Panc1 (cell line): ENCODE measurements around the gene MGA. TPM values are rescaled to one million over a fixed set of nuclear protein-coding genes. Genes with fewer than 3 reads are reported as not detected.

ENCODE experiments used
- ATAC-seq: fragments of 200-7000 bp; cut with Tn5 transposase; 2 replicates; pipeline ENCODE4 v1.9.1; 2020; ENCODE audit warnings: mild to moderate bottlenecking, moderate library complexity
- BruUV-seq: library from RNA; stranded (reverse); fragments of 400-500 nt; replicated peaks from 2 replicates; lab custom pipeline; 2021; lab: Mats Ljungman, UMichigan
- CTCF ChIA-PET: fragments of 300-600 bp; sonication (Branson Sonifier 250); formaldehyde crosslinking; loops from one replicate; lab custom pipeline; 2022; ENCODE audit warnings: antibody characterized with exemption; lab: Charles Lee
- POLR2A ChIA-PET: fragments of 300-600 bp; sonication (Branson Sonifier 250); formaldehyde crosslinking; loops from one replicate; lab custom pipeline; 2022; ENCODE audit warnings: antibody characterized with exemption; lab: Charles Lee
- DNase-seq: peaks from one replicate; pipeline ENCODE4 v3.0.0-alpha.2; 2010; ENCODE audit warnings: low read depth, low spot score
- H3K27ac ChIP-seq: 2 replicates; pipeline ENCODE4 v1.5.1; 2011; ENCODE audit warnings: mild to moderate bottlenecking, low read length, inconsistent platforms
- H3K27me3 ChIP-seq: fragments of 200-500 bp; sonication (Bioruptor generic); 2 replicates; pipeline ENCODE4 v1.6.0; 2014; ENCODE audit warnings: low read length, inconsistent platforms; ENCODE audit not compliant: control insufficient read depth, insufficient read depth
- H3K36me3 ChIP-seq: fragments of 200-500 bp; sonication (Bioruptor generic); 2 replicates; pipeline ENCODE4 v1.5.1; 2014; ENCODE audit warnings: inconsistent platforms, mild to moderate bottlenecking, low read length, moderate library complexity; ENCODE audit not compliant: control insufficient read depth, insufficient read depth
- H3K4me1 ChIP-seq: 2 replicates; pipeline ENCODE4 v1.5.1; 2011; ENCODE audit warnings: inconsistent platforms, mild to moderate bottlenecking, low read length, moderate library complexity; ENCODE audit not compliant: control insufficient read depth, insufficient read depth
- H3K4me3 ChIP-seq, 2 experiments: 2 replicates each; pipeline ENCODE4 v1.5.1; 2011 to 2012; ENCODE audit warnings: low read depth in 2 of 2, low read length in 2 of 2, mild to moderate bottlenecking in 2 of 2, inconsistent platforms in 1 of 2, moderate library complexity in 1 of 2
- H3K9me3 ChIP-seq: fragments of 200-500 bp; sonication (Bioruptor generic); 2 replicates; pipeline ENCODE4 v1.5.1; 2014; ENCODE audit warnings: low read depth, mild to moderate bottlenecking, inconsistent platforms, low read length, moderate library complexity; ENCODE audit not compliant: control insufficient read depth, insufficient read depth
- CTCF ChIP-seq: fragments of 450-650 bp; IDR thresholded peaks from 2 replicates; pipeline ENCODE4 v1.5.1; 2017; ENCODE audit warnings: mild to moderate bottlenecking
- POLR2AphosphoS5 ChIP-seq: IDR thresholded peaks from 2 replicates; pipeline ENCODE4 v1.6.1; 2012; ENCODE audit warnings: mild to moderate bottlenecking, low read depth, low read length, moderate library complexity
- SIN3A ChIP-seq: IDR thresholded peaks from 2 replicates; pipeline ENCODE4 v1.6.1; 2012; ENCODE audit warnings: low read depth, mild to moderate bottlenecking, low read length, moderate library complexity, borderline replicate concordance; ENCODE audit not compliant: insufficient read depth
- TCF7L2 ChIP-seq: IDR thresholded peaks from 2 replicates; pipeline ENCODE4 v1.6.1; 2011; ENCODE audit warnings: mild to moderate bottlenecking, low read depth, low read length, inconsistent platforms
- in situ Hi-C: cut with HindIII; loops from 2 replicates; pipeline ENCODE4 v1.10.0; 2016; ENCODE audit warnings: low sequenced_read_pairs, low pct_unique_long_range_greater_than_20kb
- intact Hi-C: fragments of 100-400 bp; cut with micrococcal nuclease; formaldehyde crosslinking; loops from one replicate; pipeline ENCODE4 v1.10.0; 2022; ENCODE audit not compliant: unreplicated experiment
- total RNA-seq: library from RNA; stranded (reverse); gene quantifications from one replicate; pipeline ENCODE4 v1.2.1, GENCODE V29; 2021; ENCODE audit not compliant: unreplicated experiment
- TF ChIP-seq, protein P1 (sequence below), 2 experiments: IDR thresholded peaks; 2 replicates each; pipeline ENCODE4 v1.6.1; 2011 to 2012; ENCODE audit warnings: low read depth in 2 of 2, control low read depth in 1 of 2, low read length in 1 of 2, mild to moderate bottlenecking in 1 of 2, moderate library complexity in 1 of 2; ENCODE audit not compliant: insufficient read depth in 1 of 2

The MGA gene
- total RNA-seq, 1 experiment from 2014 or later, result 43.6 TPM

- Histone ChIP-seq H3K27ac (peak overlapping the region; percentile 26; the same call in 1 of the 2 replicates), H3K4me3 (no peak overlapping the region), H3K9me3 (no peaks in the 10 kb centered on the region), H3K27me3 (no peaks in the 10 kb centered on the region), H3K4me1 (peaks cover 51% of the 10 kb centered on the region), H3K36me3 (no peaks in the 10 kb centered on the region)
- no TSS peak for BruUV-seq
- DNase-seq (no peak), ATAC-seq (no peak)
- intact Hi-C loops, result no loop called here
- ChIA-PET CTCF (interaction anchor here (0.7 to 0.8 kb wide), 2 partner anchors 33 to 357 kb away, joined by 3 to 15 read pairs; no protein-coding TSS in a partner anchor), POLR2A (interaction anchor here (0.6 kb wide), 1 partner anchor 20 kb away, joined by 10 read pairs; no protein-coding TSS in a partner anchor)
- in situ Hi-C loops, result no loop called here
- no peak for TF ChIP-seq POLR2AphosphoS5
- no peak for TF ChIP-seq CTCF
- TF ChIP-seq, protein P1, sequence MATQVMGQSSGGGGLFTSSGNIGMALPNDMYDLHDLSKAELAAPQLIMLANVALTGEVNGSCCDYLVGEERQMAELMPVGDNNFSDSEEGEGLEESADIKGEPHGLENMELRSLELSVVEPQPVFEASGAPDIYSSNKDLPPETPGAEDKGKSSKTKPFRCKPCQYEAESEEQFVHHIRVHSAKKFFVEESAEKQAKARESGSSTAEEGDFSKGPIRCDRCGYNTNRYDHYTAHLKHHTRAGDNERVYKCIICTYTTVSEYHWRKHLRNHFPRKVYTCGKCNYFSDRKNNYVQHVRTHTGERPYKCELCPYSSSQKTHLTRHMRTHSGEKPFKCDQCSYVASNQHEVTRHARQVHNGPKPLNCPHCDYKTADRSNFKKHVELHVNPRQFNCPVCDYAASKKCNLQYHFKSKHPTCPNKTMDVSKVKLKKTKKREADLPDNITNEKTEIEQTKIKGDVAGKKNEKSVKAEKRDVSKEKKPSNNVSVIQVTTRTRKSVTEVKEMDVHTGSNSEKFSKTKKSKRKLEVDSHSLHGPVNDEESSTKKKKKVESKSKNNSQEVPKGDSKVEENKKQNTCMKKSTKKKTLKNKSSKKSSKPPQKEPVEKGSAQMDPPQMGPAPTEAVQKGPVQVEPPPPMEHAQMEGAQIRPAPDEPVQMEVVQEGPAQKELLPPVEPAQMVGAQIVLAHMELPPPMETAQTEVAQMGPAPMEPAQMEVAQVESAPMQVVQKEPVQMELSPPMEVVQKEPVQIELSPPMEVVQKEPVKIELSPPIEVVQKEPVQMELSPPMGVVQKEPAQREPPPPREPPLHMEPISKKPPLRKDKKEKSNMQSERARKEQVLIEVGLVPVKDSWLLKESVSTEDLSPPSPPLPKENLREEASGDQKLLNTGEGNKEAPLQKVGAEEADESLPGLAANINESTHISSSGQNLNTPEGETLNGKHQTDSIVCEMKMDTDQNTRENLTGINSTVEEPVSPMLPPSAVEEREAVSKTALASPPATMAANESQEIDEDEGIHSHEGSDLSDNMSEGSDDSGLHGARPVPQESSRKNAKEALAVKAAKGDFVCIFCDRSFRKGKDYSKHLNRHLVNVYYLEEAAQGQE (IDR thresholded peaks at IDR 0.05; ENCODE audit: insufficient read depth in 1 of 2, low read depth in 2 of 2, low read length in 1 of 2), result no peak
- TF ChIP-seq SIN3A, result no peak
- TF ChIP-seq TCF7L2, result no peak
Measured at GRCh38 chr15:41777421-41777973, 117.3 kb downstream of the MGA start.

GRCh38 chr15:41778521-41778920 is 118.3 kb downstream of the MGA start:
- Histone ChIP-seq H3K9me3 (no peaks in the 10 kb centered on the region), H3K36me3 (no peaks in the 10 kb centered on the region), H3K4me1 (peaks cover 43% of the 10 kb centered on the region), H3K4me3 (no peak overlapping the region), H3K27me3 (no peaks in the 10 kb centered on the region), H3K27ac (peak overlapping the region; percentile 18; the same call in 1 of the 2 replicates)
- ChIA-PET CTCF (no interaction called here), POLR2A (interaction anchor here (0.6 kb wide), 1 partner anchor 19 kb away, joined by 10 read pairs; no protein-coding TSS in a partner anchor)
- TF ChIP-seq CTCF (no peak), SIN3A (no peak), TCF7L2 (no peak), POLR2AphosphoS5 (no peak)
- TF ChIP-seq, protein P1 (IDR thresholded peaks at IDR 0.05; ENCODE audit: insufficient read depth in 1 of 2, low read depth in 2 of 2, low read length in 1 of 2), result no peak
- ATAC-seq (no peak), DNase-seq (no peak)
- intact Hi-C loops (no loop called here), in situ Hi-C loops (no loop called here)
- BruUV-seq, result TSS peak; percentile 23
